NT2/D1 (cell line): ENCODE data around the gene OGFOD2.

Experiments
- DNase-seq: peaks from one replicate; pipeline ENCODE4 v3.0.0-alpha.2; 2011; ENCODE audit warnings: low read depth, low spot score
- H3K27me3 ChIP-seq: 2 replicates; pipeline ENCODE4 v1.6.0; 2011; ENCODE audit warnings: mild to moderate bottlenecking; ENCODE audit not compliant: insufficient read length, insufficient read depth
- H3K36me3 ChIP-seq: 2 replicates; pipeline ENCODE4 v1.6.1; 2011; ENCODE audit warnings: mild to moderate bottlenecking, low read length, mixed read lengths; ENCODE audit not compliant: insufficient read depth, insufficient read length
- H3K4me1 ChIP-seq: 2 replicates; pipeline ENCODE4 v1.5.1; 2011; ENCODE audit not compliant: insufficient read depth, insufficient read length
- H3K4me3 ChIP-seq: 2 replicates; pipeline ENCODE4 v1.5.1; 2011; ENCODE audit warnings: low read depth; ENCODE audit not compliant: insufficient read length
- H3K9ac ChIP-seq: 2 replicates; pipeline ENCODE4 v1.6.0; 2011; ENCODE audit warnings: low read depth; ENCODE audit not compliant: insufficient read length
- H3K9me3 ChIP-seq: 2 replicates; pipeline ENCODE4 v1.5.1; 2011; ENCODE audit warnings: mild to moderate bottlenecking, low read length; ENCODE audit not compliant: insufficient read depth
- SUZ12 ChIP-seq: IDR thresholded peaks from 2 replicates; pipeline ENCODE4 v1.6.1; 2011; ENCODE audit not compliant: insufficient read length, insufficient read depth; ENCODE audit errors: extremely low read depth
- YY1 ChIP-seq: IDR thresholded peaks from 2 replicates; pipeline ENCODE4 v1.6.1; 2011; ENCODE audit not compliant: insufficient read length, insufficient read depth
- ZNF274 ChIP-seq: IDR thresholded peaks from 2 replicates; pipeline ENCODE4 v1.6.1; 2011; ENCODE audit warnings: mild to moderate bottlenecking, low read depth, low read length

Gene OGFOD2

DNA sequence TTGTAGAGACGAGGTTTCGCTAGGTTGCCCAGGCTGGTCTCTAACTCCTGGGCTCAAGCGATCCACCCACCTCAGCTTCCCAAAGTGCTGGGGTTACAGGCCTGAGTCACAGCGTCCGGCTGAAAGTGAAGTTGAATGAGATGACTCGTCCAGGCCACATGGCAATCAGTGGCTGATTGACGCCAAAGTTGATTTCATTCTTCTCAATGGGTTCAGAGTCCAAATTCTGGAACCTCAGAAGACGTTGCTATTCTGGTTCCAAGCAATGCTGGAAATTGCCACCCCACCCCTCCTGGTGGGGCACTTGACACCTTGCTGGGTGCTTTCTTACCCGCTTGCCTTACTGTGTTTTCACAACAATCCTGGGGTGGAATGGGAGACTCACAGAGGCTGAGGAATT, 23.6 kb upstream of the OGFOD2 start:
- Histone ChIP-seq H3K27me3 (peaks cover 20% of the 10 kb centered on the region), H3K4me3 (no peak overlapping the region), H3K4me1 (peaks cover 10% of the 10 kb centered on the region), H3K36me3 (peaks cover 2% of the 10 kb centered on the region), H3K9ac (no peak overlapping the region), H3K9me3 (no peaks in the 10 kb centered on the region)
- DNase-seq: no peak
- no peak for TF ChIP-seq YY1

DNA sequence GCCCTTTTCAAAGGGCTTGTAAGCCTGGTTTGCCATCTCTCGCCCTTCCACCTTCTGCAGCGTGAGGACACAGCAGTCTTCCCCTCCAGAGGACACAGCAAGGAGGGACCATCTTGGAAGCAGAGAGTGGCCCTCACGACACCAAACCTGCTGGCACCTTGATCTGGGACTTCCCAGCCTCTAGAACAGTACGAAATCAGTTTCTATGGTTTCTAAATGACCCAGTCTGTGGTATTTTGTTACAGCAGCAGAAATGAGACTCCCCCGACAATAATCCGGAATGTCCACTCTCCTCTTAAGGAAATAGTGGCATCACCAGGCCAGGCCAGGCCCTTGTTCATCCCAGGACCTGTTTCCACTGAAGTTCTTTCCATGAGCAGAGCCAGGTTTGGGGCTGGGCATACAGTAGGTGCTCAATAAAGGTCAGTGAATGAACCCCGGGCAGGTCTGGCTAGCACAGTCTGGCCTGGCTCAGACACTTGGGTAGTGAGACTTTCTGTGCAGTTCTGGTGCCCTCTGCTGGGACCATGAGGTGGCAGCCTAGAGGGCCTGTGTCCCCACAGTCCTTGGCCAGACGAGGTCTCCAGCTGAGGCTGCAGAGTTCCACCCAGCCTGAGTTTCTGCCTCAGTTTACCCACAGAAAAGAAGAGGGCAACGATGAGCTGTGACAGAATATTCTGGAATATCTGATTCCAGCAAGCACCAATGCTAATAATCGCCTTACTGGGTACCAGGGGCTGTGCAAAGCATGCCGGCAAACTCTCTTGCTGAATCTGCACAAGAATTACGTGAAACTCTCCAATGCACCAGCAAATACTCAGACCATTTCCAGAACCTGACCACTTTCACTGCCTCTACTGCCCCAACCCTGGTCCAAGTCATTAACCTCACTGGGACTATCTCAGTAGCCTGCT, 22.8 kb upstream of the OGFOD2 start:
- Histone ChIP-seq H3K9me3 (no peaks in the 10 kb centered on the region), H3K4me3 (no peak overlapping the region), H3K9ac (no peak overlapping the region), H3K27me3 (peaks cover 20% of the 10 kb centered on the region), H3K36me3 (peaks cover 7% of the 10 kb centered on the region), H3K4me1 (peaks cover 4% of the 10 kb centered on the region)
- peak; percentile 62 for DNase-seq
- TF ChIP-seq YY1 (no peak), ZNF274 (no peak), SUZ12 (no peak)

- H3K9me3 ChIP-seq: no peaks in the 10 kb centered on the region
- peaks cover 4% of the 10 kb centered on the region for H3K4me1 ChIP-seq
- no peak for DNase-seq
- peaks cover 21% of the 10 kb centered on the region for H3K36me3 ChIP-seq
- no peak for TF ChIP-seq YY1
- TF ChIP-seq ZNF274: no peak
- no peak for TF ChIP-seq SUZ12
- no peak overlapping the region for H3K9ac ChIP-seq
- no peak overlapping the region for H3K4me3 ChIP-seq
- H3K27me3 ChIP-seq: peaks cover 13% of the 10 kb centered on the region
Observed at GRCh38 chr12:122955156-122955555, 19.9 kb upstream of the OGFOD2 start.

DNA sequence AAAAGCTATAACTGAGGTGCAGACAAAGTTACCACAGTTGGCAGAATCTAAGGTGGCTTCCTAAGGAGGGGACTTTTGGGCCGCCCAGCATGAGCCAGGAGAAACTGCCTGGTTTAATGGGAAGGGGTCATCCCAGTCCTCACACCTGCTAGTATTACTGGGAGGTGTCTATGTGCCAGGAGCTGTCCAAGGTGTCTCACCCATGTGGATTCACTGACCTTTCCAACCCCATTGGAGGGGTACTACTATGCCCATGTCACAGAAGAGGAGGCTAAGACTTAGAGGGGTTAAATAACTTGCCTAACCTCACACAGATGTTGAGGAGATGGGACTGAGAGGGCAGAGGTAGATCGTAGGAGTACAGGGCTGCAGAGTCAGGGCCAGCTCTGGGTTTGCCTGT, 19.0 kb upstream of the OGFOD2 start:
- no peak for DNase-seq
- no peak overlapping the region for H3K4me3 ChIP-seq
- H3K36me3 ChIP-seq: peaks cover 24% of the 10 kb centered on the region
- no peak overlapping the region for H3K9ac ChIP-seq
- peaks cover 4% of the 10 kb centered on the region for H3K4me1 ChIP-seq
- peaks cover 7% of the 10 kb centered on the region for H3K27me3 ChIP-seq
- H3K9me3 ChIP-seq: no peaks in the 10 kb centered on the region
- TF ChIP-seq SUZ12: no peak

DNA sequence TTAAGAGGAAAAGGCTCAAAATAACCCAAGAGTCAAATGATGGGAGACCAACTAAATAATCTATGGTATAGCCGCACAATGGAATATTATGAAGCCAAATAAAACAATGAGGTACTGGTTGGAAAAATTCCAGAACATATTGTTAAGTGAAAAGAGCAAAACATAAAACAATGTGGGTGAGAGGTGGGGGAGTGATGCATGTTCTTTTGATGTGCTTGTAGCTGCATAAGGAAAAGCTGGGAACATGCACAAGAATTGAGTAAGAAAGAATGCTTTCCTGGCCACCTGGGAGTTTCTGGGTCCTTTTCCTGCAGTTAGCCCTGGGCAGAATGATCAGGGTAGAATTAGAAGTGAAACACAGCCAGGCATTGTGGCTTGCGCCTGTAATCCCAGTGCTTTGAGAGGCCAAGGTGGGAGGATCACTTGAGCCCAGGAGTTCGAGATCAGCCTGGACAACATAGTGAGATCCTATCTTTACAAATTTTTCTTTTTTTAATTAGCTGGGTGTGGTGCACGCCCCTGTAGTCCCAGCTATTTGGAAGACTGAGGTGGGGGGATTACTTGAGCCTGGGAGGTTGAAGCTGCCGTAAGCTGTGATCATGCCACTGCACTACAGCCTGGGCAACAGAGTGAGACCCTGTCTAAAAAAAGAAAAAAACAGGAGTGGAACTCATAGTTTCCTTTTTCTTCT, 16.7 kb upstream of the OGFOD2 start:
- H3K9me3 ChIP-seq: no peaks in the 10 kb centered on the region
- TF ChIP-seq SUZ12 (no peak), YY1 (no peak), ZNF274 (no peak)
- H3K4me1 ChIP-seq: peaks cover 2% of the 10 kb centered on the region
- H3K9ac ChIP-seq: no peak overlapping the region
- peaks cover 24% of the 10 kb centered on the region for H3K36me3 ChIP-seq
- no peak overlapping the region for H3K4me3 ChIP-seq
- no peak for DNase-seq
- H3K27me3 ChIP-seq: no peaks in the 10 kb centered on the region

DNA sequence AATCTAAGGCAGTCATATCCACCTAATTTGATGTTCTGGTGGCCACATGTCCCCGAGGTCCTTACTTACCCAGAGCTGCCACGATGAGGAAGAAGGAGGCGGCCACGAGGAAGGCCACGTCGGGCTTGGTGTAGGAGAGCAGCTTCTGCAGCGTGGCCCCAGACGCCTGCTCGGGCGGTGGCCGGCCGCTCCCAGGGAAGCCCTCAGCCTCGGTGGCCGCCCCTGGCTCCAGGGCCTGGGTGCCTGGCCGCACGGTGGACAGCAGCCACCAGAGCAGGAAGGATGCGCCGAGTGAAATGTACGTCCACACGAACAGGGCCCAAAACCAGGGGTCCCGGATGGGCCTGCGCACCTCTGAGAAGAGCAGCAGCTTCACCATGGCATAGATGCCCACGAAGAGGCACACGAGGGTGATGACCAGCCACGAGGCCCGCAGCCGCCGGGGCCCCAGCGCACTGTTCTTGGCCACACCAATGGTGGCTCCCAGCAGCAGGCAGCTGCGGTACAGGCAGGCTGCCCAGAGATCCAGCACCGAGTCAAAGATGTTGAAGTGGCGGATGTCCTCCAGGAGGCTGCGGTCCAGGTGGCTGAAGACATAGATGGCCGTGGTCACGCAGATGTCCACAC, 15.4 kb upstream of the OGFOD2 start:
- Histone ChIP-seq H3K9me3 (no peaks in the 10 kb centered on the region), H3K36me3 (peaks cover 24% of the 10 kb centered on the region), H3K4me3 (no peak overlapping the region), H3K4me1 (peaks cover 8% of the 10 kb centered on the region), H3K9ac (no peak overlapping the region), H3K27me3 (no peaks in the 10 kb centered on the region)
- no peak for DNase-seq
- TF ChIP-seq SUZ12: no peak
- TF ChIP-seq YY1: no peak
- TF ChIP-seq ZNF274: no peak

- TF ChIP-seq ZNF274 (no peak), YY1 (no peak), SUZ12 (no peak)
- H3K27me3 ChIP-seq: no peaks in the 10 kb centered on the region
Observed at GRCh38 chr12:122960193-122960569, 14.9 kb upstream of the OGFOD2 start.

More at GRCh38 chr12:122960193-122960569, 14.9 kb upstream of the OGFOD2 start:
- H3K4me1 ChIP-seq: peaks cover 12% of the 10 kb centered on the region
- no peak overlapping the region for H3K4me3 ChIP-seq
- H3K9me3 ChIP-seq: no peaks in the 10 kb centered on the region
- peaks cover 24% of the 10 kb centered on the region for H3K36me3 ChIP-seq
- no peak overlapping the region for H3K9ac ChIP-seq
- no peak for DNase-seq
